T-cell (primary cell): ENCODE results near the gene TP53I11. TPM values are rescaled to one million over a fixed set of nuclear protein-coding genes. Genes with fewer than 3 reads are reported as not detected.

ENCODE experiments used
- ATAC-seq, 4 experiments: fragments of 200-7000 bp in 3 of 4; fragments of 150-1000 bp in 1 of 4; cut with Tn5 transposase; replicated peaks in 1 of 4; 1 replicate in 3 of 4; 2 replicates in 1 of 4; pipeline ENCODE4 v1.10.0; 2021; ENCODE audit warnings: moderate library complexity in 3 of 4, mild to moderate bottlenecking in 2 of 4, moderate number of reproducible peaks in 1 of 4
- CTCF ChIA-PET, 2 donors: fragments of 300-600 bp; sonication (Branson Sonifier 250); formaldehyde crosslinking; loops; one replicate each; lab custom pipeline; 2022; ENCODE audit warnings: antibody characterized with exemption in 2 of 2; lab: Charles Lee
- POLR2A ChIA-PET, 2 donors: fragments of 300-600 bp; sonication (Branson Sonifier 250); formaldehyde crosslinking; loops; one replicate each; lab custom pipeline; 2022; ENCODE audit warnings: antibody characterized with exemption in 2 of 2; lab: Charles Lee
- DNase-seq, 35 experiments: peaks; one replicate each; pipeline versions ENCODE4 v3.0.0 to v3.0.0-alpha.2; 2013 to 2023
- H3K27ac ChIP-seq: one replicate; pipeline ENCODE4 v1.5.1; 2013; ENCODE audit warnings: low read length
- H3K27me3 ChIP-seq, 2 experiments: replicated peaks in 1 of 2; 1 replicate in 1 of 2; 2 replicates in 1 of 2; pipeline versions ENCODE4 v1.6.1 to v1.7.0; 2013; ENCODE audit warnings: low read length in 1 of 2, mixed read lengths in 1 of 2; ENCODE audit not compliant: control insufficient read depth in 2 of 2, insufficient read depth in 2 of 2; ENCODE audit errors: extremely low read depth in 1 of 2
- H3K36me3 ChIP-seq, 2 donors: 1 replicate in 1 of 2; 2 replicates in 1 of 2; pipeline versions ENCODE4 v1.6.1 to v1.7.0; 2013; ENCODE audit warnings: low read length in 1 of 2; ENCODE audit not compliant: control insufficient read depth in 2 of 2, insufficient read depth in 1 of 2; ENCODE audit errors: extremely low read depth in 1 of 2
- H3K4me1 ChIP-seq, 2 experiments: 1 replicate in 1 of 2; 2 replicates in 1 of 2; pipeline versions ENCODE4 v1.6.1 to v1.7.0; 2013; ENCODE audit warnings: low read length in 2 of 2, mixed read lengths in 1 of 2; ENCODE audit not compliant: insufficient read depth in 2 of 2, control insufficient read depth in 1 of 2; ENCODE audit errors: extremely low read depth in 1 of 2
- H3K4me3 ChIP-seq, 2 donors: 1 replicate in 1 of 2; 2 replicates in 1 of 2; pipeline versions ENCODE4 v1.5.1 to v1.7.0; 2013; ENCODE audit warnings: mild to moderate bottlenecking in 2 of 2, low read length in 1 of 2, moderate library complexity in 1 of 2; ENCODE audit not compliant: control insufficient read depth in 1 of 2; ENCODE audit errors: extremely low read depth in 1 of 2
- H3K9me3 ChIP-seq: 2 replicates; pipeline ENCODE4 v1.7.0; 2013
- H3K27ac Mint-ChIP-seq, 2 donors: one replicate each; pipeline ENCODE4 v1.8.0; 2020 to 2021; ENCODE audit warnings: mild to moderate bottlenecking in 2 of 2, mixed read lengths in 2 of 2
- H3K27me3 Mint-ChIP-seq, 2 donors: one replicate each; pipeline ENCODE4 v1.8.0; 2021 to 2022; ENCODE audit warnings: mixed read lengths in 2 of 2
- H3K36me3 Mint-ChIP-seq: one replicate; pipeline ENCODE4 v1.8.0; 2021; ENCODE audit warnings: mixed read lengths
- H3K4me1 Mint-ChIP-seq, 3 donors: one replicate each; pipeline ENCODE4 v1.8.0; 2020 to 2022; ENCODE audit warnings: mixed read lengths in 3 of 3, mild to moderate bottlenecking in 1 of 3
- H3K4me3 Mint-ChIP-seq, 3 donors: one replicate each; pipeline ENCODE4 v1.8.0; 2020 to 2022; ENCODE audit warnings: mild to moderate bottlenecking in 3 of 3, mixed read lengths in 3 of 3, moderate library complexity in 3 of 3
- H3K9me3 Mint-ChIP-seq, 3 donors: one replicate each; pipeline ENCODE4 v1.8.0; 2020 to 2022; ENCODE audit warnings: mixed read lengths in 3 of 3
- WGBS: methylation state at CpG from one replicate; pipeline ENCODE4 v1.1.5; 2013; ENCODE audit warnings: missing lambda C conversion rate; ENCODE audit not compliant: insufficient coverage; 5-methylcytosine and 5-hydroxymethylcytosine counted together
- total RNA-seq, 35 experiments: library from RNA in 6 of 35; stranded (reverse) in 6 of 35; fragments of 120-200 nt in 1 of 35; gene quantifications; one replicate each; pipeline versions ENCODE4 v1.2.1 to v1.2.4 and lab custom pipeline; 2013 to 2026

TP53I11 gene
- total RNA-seq, 5 donors from 2014 or later (not counting 1 experiment from before 2014, with no cell fraction given): 6.6 to 27.0 (median 16.4) TPM

- DNase-seq: no peak
- Histone ChIP-seq H3K27me3 (no peaks in the 10 kb centered on the region), H3K9me3 (no peaks in the 10 kb centered on the region), H3K36me3 (no peaks in the 10 kb centered on the region), H3K27ac (no peak overlapping the region), H3K4me3 (no peak overlapping the region), H3K4me1 (no peaks in the 10 kb centered on the region)
- H3K27ac Mint-ChIP-seq: no peak overlapping the region
- no peak overlapping the region for H3K4me3 Mint-ChIP-seq
- ChIA-PET POLR2A (interaction anchor here in 1 of 2 donors (0.5 kb wide), 1 partner anchor 298 kb away, joined by 3 read pairs; no protein-coding TSS in a partner anchor), CTCF (no interaction called here)
- no peak for ATAC-seq
- no peaks in the 10 kb centered on the region for H3K9me3 Mint-ChIP-seq
- no peaks in the 10 kb centered on the region for H3K36me3 Mint-ChIP-seq
- no peaks in the 10 kb centered on the region for H3K4me1 Mint-ChIP-seq
- H3K27me3 Mint-ChIP-seq: no peaks in the 10 kb centered on the region
- 89% methylated on average over 1 of the region's 3 CpGs for WGBS
Measured at GRCh38 chr11:44968510-44968909, 17.8 kb upstream of the TP53I11 start.

- DNase-seq (no peak), ATAC-seq (no peak)
- no peaks in the 10 kb centered on the region for H3K27me3 ChIP-seq
- no peaks in the 10 kb centered on the region for H3K9me3 ChIP-seq
- WGBS: 83% methylated on average over 2 of the region's 3 CpGs
- no peaks in the 10 kb centered on the region for H3K4me1 Mint-ChIP-seq
- H3K27ac Mint-ChIP-seq: no peak overlapping the region
- H3K27me3 Mint-ChIP-seq: no peaks in the 10 kb centered on the region
- H3K27ac ChIP-seq: no peak overlapping the region
- H3K4me3 Mint-ChIP-seq: no peak overlapping the region
- H3K36me3 Mint-ChIP-seq: no peaks in the 10 kb centered on the region
- no peaks in the 10 kb centered on the region for H3K4me1 ChIP-seq
- no peaks in the 10 kb centered on the region for H3K9me3 Mint-ChIP-seq
- no peak overlapping the region for H3K4me3 ChIP-seq
- POLR2A ChIA-PET: interaction anchor here in 1 of 2 donors (0.5 kb wide), 1 partner anchor 298 kb away, joined by 3 read pairs; no protein-coding TSS in a partner anchor
- H3K36me3 ChIP-seq: no peaks in the 10 kb centered on the region
- CTCF ChIA-PET: no interaction called here
Measured at GRCh38 chr11:44967930-44968496, 17.3 kb upstream of the TP53I11 start.

- Mint-ChIP-seq H3K27me3 (no peaks in the 10 kb centered on the region), H3K4me3 (no peak overlapping the region), H3K4me1 (no peaks in the 10 kb centered on the region), H3K27ac (no peak overlapping the region), H3K36me3 (no peaks in the 10 kb centered on the region), H3K9me3 (no peaks in the 10 kb centered on the region)
- no peaks in the 10 kb centered on the region for H3K9me3 ChIP-seq
- ATAC-seq (no peak), DNase-seq (no peak)
- 84% methylated on average over 4 of the region's 6 CpGs for WGBS
- POLR2A ChIA-PET: no interaction called here
- H3K27me3 ChIP-seq: no peaks in the 10 kb centered on the region
- H3K27ac ChIP-seq: no peak overlapping the region
- no peaks in the 10 kb centered on the region for H3K36me3 ChIP-seq
- H3K4me3 ChIP-seq: no peak overlapping the region
- H3K4me1 ChIP-seq: no peaks in the 10 kb centered on the region
- CTCF ChIA-PET: no interaction called here
Measured at GRCh38 chr11:44966694-44967093, 16.0 kb upstream of the TP53I11 start.

- H3K36me3 ChIP-seq: no peaks in the 10 kb centered on the region
- no peak overlapping the region for H3K27ac ChIP-seq
- Mint-ChIP-seq H3K27me3 (no peaks in the 10 kb centered on the region), H3K9me3 (no peaks in the 10 kb centered on the region), H3K4me1 (no peaks in the 10 kb centered on the region), H3K4me3 (no peak overlapping the region), H3K27ac (no peak overlapping the region), H3K36me3 (no peaks in the 10 kb centered on the region)
- no peaks in the 10 kb centered on the region for H3K27me3 ChIP-seq
- ATAC-seq (no peak), DNase-seq (no peak)
- 67% methylated on average over 4 of the region's 9 CpGs for WGBS
- H3K4me1 ChIP-seq: no peaks in the 10 kb centered on the region
- H3K4me3 ChIP-seq: no peak overlapping the region
- H3K9me3 ChIP-seq: no peaks in the 10 kb centered on the region
- POLR2A ChIA-PET: no interaction called here
- CTCF ChIA-PET: interaction anchor here (0.5 to 1.1 kb wide), 3 partner anchors 28 to 344 kb away, joined by 3 to 4 read pairs (median 3); no protein-coding TSS in a partner anchor
Measured at GRCh38 chr11:44964526-44965209, 14.0 kb upstream of the TP53I11 start.

- ATAC-seq (no peak), DNase-seq (no peak)
- Histone ChIP-seq H3K27me3 (no peaks in the 10 kb centered on the region), H3K27ac (no peak overlapping the region), H3K9me3 (no peaks in the 10 kb centered on the region), H3K4me3 (no peak overlapping the region), H3K4me1 (no peaks in the 10 kb centered on the region), H3K36me3 (no peaks in the 10 kb centered on the region)
- no peak overlapping the region for H3K27ac Mint-ChIP-seq
- H3K4me1 Mint-ChIP-seq: no peaks in the 10 kb centered on the region
- no peak overlapping the region for H3K4me3 Mint-ChIP-seq
- no peaks in the 10 kb centered on the region for H3K27me3 Mint-ChIP-seq
- H3K36me3 Mint-ChIP-seq: no peaks in the 10 kb centered on the region
- POLR2A ChIA-PET: no interaction called here
- WGBS: 79% methylated on average over 5 of the region's 5 CpGs
- no peaks in the 10 kb centered on the region for H3K9me3 Mint-ChIP-seq
- CTCF ChIA-PET: interaction anchor here (0.5 to 1.1 kb wide), 2 partner anchors 28 to 343 kb away, joined by 3 to 4 read pairs; no protein-coding TSS in a partner anchor
Measured at GRCh38 chr11:44963948-44964347, 13.3 kb upstream of the TP53I11 start.

GRCh38 chr11:44963136-44963535 lies 12.5 kb upstream of the TP53I11 start:
- H3K27me3 Mint-ChIP-seq: no peaks in the 10 kb centered on the region
- H3K4me3 Mint-ChIP-seq: no peak overlapping the region
- POLR2A ChIA-PET: interaction anchor here in 1 of 2 donors (0.6 kb wide), 1 partner anchor 24 kb away, joined by 5 read pairs; no protein-coding TSS in a partner anchor
- H3K27ac Mint-ChIP-seq: no peak overlapping the region
- Histone ChIP-seq H3K27ac (no peak overlapping the region), H3K4me1 (no peaks in the 10 kb centered on the region), H3K9me3 (no peaks in the 10 kb centered on the region), H3K4me3 (no peak overlapping the region), H3K36me3 (no peaks in the 10 kb centered on the region), H3K27me3 (no peaks in the 10 kb centered on the region)
- no peaks in the 10 kb centered on the region for H3K4me1 Mint-ChIP-seq
- 87% methylated on average over 3 of the region's 7 CpGs for WGBS
- DNase-seq (no peak), ATAC-seq (no peak)
- CTCF ChIA-PET: no interaction called here
- H3K9me3 Mint-ChIP-seq: no peaks in the 10 kb centered on the region
- no peaks in the 10 kb centered on the region for H3K36me3 Mint-ChIP-seq
